GM12873 (cell line): Measurements from ENCODE around the gene GBP4.

Experiments
- TF ChIP-seq, protein P1 (sequence below): IDR thresholded peaks from 2 replicates; pipeline ENCODE4 v1.5.1; 2012; ENCODE audit warnings: low read depth, mild to moderate bottlenecking, moderate library complexity, low read length, control low read depth; ENCODE audit not compliant: insufficient read depth; ENCODE audit errors: missing control alignments

Gene GBP4

DNA sequence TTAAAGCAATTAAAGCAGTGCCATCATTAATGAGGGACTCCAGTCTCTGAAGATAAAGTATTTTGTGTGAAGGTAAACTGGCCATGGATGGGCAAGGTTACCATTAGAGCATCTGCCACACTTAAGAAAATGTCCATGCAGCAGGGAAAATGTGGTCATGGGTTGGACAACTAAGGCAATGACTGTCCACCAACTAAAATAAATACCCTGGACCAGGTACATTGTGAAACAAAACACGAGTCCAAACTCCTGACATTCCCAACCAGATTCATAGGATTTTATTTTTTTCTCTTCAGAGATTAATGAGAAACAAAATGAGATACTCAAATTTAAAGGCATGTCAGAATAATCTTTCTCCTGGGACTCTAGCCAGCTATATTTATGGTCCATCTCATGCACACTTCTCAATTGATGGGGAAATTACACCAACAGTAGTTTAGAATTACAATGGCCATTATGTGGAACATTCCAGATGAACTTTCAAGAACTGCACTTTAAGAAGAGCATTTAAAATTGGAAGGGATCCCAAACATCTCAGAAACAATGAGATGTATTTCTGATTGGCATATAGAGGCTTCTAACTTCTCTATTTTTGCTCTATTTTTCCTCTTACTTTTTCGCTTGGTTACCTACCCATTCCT, 31.0 kb downstream of the GBP4 start:
- TF ChIP-seq, protein P1, sequence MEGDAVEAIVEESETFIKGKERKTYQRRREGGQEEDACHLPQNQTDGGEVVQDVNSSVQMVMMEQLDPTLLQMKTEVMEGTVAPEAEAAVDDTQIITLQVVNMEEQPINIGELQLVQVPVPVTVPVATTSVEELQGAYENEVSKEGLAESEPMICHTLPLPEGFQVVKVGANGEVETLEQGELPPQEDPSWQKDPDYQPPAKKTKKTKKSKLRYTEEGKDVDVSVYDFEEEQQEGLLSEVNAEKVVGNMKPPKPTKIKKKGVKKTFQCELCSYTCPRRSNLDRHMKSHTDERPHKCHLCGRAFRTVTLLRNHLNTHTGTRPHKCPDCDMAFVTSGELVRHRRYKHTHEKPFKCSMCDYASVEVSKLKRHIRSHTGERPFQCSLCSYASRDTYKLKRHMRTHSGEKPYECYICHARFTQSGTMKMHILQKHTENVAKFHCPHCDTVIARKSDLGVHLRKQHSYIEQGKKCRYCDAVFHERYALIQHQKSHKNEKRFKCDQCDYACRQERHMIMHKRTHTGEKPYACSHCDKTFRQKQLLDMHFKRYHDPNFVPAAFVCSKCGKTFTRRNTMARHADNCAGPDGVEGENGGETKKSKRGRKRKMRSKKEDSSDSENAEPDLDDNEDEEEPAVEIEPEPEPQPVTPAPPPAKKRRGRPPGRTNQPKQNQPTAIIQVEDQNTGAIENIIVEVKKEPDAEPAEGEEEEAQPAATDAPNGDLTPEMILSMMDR = no peak

DNA sequence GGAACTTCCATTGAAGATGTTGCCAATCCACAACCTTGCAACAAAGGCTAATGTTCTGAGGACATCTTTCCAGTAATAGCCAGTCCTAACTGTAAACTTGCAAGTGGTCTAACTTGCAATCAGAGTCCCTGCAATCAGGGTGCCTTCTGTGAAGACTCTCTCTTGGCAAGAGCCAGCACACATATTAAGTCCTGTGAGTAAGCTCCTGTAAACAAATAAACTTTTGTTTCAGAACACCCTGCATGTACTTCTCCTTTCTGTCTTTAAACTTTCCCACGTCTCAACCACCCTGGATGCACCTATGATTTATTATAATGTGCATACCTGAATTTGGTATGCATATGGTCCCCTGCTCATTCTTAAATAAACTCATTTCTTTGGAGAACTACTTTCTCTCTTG, 32.0 kb downstream of the GBP4 start:
- TF ChIP-seq, protein P1 = no peak

DNA sequence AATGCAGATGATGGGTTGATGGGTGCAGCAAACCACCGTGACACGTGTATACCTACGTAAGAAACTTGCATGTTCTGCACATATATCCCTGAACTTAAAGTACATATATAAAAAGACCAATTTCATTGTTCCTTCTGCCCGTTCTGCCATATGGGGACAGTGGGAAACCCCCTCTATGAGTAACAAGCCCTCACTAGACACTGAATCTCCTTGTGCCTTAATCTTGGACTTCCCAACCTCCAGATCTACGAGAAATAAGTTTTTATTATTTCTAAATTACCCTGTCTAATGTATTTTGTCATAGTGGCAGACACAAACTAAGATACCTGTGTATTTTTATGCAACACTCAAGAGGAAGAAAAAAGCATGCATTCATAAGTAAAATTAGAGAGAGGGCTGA, 32.9 kb downstream of the GBP4 start:
- TF ChIP-seq, protein P1 = no peak

DNA sequence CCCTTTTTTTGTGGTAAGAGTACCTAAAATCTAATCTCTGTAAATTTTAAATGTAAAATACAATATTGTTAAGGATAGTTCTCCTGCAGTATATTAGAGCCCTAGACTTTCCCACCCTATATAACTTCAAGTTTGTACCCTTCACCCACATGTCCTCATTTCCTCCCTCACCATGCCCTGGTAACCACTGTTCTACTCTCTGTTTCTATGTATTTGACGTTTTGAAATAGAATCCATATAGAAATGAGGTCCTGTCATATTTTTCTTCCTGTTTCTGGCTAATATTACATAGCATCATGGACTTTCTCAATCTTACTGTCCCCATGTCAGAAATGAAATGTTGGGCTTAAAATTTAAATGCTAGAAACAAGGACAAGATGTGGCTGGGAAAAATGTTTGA, 47.7 kb downstream of the GBP4 start:
- TF ChIP-seq, protein P1 = no peak

DNA sequence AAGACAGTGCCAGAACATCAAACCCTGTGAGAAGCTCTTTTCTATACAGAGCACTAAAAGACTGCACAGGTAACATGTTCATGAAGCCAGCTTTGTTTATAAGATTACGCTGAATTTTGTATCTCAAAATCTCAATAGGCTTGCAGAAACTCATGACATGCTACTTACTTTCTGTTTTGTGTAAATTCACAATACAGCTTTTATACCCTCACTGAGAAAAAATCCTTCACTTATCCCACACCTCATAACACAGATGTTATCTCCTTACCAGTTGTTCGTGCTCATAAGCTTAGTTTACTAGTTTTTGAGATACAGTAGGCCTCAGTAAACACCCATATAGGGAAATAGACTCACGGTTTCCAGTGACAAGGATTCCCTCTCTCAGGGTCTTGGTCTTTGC, 48.8 kb downstream of the GBP4 start:
- TF ChIP-seq, protein P1 = no peak

DNA sequence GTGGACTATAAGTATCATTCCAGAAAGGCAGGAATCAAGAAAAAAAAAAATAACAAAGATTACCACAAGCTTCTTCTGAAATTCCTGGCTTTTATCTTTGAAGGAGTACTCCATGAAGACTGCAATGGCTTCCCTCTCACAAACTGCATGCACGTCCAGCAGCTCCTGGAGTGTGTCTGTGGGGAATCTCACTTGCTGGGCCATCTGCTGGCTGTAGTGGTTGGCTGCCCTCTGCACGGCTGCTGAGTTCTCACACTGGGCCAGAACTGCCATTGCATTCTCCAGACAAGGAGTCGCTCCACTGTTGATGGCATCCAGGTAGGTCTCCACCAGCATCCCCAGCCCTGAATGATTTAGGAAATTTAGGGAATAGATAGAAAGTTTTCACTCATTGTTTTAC, 49.5 kb downstream of the GBP4 start:
- TF ChIP-seq, protein P1 = no peak

DNA sequence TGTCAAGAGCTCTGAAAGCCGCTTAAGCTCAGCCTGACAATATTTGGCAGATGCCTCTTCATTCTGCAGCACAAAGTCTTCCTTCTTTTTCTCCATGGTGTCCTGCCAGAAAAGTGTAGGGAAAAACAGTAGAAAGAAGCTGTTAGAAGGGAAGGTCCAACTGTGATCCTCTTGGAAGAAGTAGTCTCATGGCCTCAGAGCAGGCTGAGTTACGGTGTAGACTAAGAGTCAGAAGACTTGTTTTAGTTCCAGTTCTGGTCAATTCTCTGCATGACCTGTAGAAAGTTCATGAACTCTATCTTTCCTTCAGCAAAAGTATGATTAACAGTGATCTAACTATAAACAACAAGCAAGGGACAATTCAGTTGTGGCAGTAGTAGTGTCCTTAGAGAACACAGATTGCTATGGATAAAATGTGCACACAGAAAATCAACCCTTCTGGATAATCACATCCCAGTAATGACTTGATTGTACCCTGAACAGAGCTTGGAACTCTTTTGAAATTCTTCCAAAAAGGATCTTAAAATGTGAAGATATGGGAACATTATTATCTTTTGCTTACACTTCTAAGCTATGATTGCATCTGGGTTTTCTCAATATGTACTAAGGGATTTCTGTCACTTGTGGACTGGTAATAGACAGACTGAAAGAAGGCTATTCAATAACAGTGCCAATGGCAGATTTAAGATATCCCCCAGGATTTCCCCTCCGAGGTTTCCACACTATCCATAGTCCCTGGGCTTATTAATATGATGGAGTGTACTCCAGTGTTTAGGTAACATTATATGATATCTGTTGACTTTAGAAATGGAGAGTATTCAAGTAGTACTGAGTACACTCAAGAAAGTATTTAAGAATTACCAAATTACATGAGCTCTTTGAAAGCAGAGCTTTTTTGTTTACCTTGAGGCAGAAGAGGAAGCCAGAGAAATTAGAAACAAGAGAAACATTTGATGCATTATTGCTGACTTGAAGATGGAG, 50.8 kb downstream of the GBP4 start:
- TF ChIP-seq, protein P1 = no peak
